HG03521 (cell line): ENCODE results near the gene L3MBTL3.

Experiments
- ATAC-seq: cut with Tn5 transposase; IDR thresholded peaks from one replicate; pipeline ENCODE4 v1.9.1; 2021; ENCODE audit warnings: mild to moderate bottlenecking, moderate library complexity; ENCODE audit not compliant: unreplicated experiment

The L3MBTL3 gene

GRCh38 chr6:130018292-130018743 is at the start of gene L3MBTL3:
TSS of gene L3MBTL3 (plus strand) at chr6:130018581. CDS start at chr6:130042700, 24,119 bp downstream.
- peak; percentile 66 for ATAC-seq

DNA sequence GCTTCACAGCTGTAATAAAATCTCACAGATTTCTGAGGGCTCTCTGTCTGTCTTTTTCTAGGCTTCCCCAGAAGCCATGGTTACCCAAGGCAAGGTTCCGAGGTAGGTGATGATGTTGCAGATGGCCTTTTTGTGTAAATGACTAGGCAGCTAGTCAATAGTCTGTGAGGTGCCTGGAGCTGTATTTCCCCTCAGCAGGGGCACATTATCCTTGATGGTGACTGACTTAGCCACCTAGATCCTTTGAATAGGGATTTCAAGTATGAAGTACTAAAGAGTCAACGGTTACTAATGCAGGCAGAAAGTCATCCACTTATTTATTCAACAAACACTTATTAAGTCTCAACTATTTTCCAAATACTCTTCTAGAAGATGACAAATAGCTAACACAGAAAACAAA is 49.3 kb upstream of the L3MBTL3 start:
- ATAC-seq = no peak

DNA sequence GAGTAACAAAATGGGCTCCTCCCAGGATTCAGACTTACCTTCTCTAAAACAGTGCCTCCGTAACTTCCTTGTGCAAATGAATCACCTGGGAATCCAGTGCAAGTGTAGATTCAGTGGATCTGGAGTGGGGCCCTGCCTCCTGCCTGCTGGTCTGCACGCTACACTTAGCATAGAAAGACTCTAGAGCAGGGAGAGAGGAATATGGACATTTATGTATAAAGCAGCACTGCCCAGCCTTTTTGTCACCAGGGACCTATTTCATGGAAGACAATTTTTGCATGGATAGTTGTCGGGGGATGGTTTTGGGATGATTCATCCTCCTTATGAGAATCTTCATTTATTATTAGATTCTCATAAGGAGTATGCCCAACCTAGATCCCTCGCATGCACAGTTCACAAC is 42.3 kb upstream of the L3MBTL3 start:
- no peak for ATAC-seq

DNA sequence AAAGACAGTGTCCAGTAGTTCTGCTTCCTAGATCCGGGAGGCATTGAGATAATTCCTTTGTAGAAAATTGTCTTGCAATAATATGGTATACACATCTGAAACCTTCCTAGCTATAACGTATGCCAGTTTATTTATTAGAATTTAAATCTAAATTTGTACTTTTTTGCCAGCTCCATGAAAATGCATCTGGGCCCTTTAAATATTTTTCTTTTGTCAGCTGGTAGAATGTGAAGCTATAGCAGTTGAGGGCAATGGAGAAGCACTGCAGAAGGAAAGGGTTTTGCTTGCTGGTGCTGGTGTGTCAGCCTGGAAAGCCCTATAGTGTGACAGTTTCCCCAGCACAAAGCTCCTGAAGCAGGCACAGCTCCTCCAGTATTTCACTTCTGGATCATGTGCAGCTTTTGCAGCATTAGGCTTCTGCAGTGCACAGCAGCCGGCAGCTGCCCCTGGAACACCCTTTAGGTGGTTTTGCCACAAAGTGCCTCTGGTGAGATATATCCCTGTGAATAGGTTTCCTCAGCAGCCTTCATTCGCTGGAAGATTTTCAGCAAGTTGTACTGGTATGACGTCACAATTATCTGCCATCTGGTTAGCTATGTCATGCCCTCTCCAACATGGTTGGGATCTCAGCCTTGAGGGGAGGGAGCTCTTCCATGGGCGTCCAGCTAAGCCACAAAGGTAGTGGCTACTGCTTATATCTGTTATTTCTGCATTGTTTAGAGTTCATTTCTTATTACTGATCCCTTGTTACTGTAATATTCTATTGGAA is 40.0 kb upstream of the L3MBTL3 start:
- no peak for ATAC-seq

GRCh38 chr6:129980821-129981220 is 37.6 kb upstream of the L3MBTL3 start:
- no peak for ATAC-seq

DNA sequence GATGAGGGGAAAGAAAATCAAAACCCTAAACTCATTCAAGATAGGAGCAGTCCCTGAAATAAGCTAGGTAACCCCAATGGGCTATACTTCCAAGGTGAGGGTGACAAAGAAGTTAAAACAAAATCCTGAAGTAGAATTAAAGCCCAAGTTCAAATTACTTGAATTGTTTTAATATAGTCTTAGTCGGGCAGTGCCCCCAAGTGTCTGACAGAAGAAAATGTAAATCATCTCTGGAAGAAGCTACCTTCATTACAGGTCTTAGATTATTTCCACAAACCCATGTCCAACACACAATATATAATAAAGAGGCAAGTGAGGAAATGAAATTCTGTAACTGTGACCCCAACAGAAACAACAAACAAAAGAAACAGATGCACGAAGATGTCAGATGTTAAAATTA is 36.8 kb upstream of the L3MBTL3 start:
- no peak for ATAC-seq

GRCh38 chr6:129989396-129989795 is 29.0 kb upstream of the L3MBTL3 start:
- ATAC-seq = no peak

DNA sequence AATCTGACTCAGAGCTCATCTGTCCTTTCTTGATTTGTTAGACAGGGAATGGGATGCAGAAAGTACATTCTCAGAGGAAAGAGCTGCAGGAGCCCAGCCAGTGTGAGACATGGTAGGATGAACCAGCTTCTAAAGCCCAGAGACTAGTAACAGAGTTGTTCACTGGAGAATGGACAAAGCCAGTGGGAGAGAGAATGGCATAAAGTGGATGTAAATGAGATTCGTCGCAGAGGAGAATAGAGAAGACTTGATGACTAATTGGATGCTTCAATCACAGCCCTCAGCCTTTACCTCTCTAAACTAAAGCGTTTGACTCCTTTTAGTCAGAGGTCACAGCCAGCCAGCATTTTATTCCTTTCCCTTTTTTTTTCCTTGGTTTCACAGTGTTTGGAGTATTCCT is 25.5 kb upstream of the L3MBTL3 start:
- no peak for ATAC-seq

DNA sequence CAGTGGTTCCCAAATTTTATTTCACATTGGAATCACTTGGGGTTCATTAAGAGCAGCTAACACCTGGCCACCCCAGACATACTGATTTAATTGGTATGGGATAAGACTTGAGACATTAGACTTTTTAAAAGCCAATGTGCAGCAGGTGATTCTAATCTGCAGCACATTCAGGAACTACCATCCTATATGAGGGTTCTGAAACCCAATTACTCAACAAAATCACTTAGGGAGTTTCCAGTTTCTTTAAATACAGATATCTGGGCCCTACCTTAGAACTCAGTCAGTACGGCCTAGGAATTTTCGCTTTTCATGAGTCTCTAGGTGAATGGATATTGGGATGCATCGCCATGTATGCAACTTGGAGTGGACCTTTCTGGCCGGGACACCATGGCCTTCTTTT is 24.0 kb upstream of the L3MBTL3 start:
- no peak for ATAC-seq

- no peak for ATAC-seq
These were observed 22.0 kb upstream of the L3MBTL3 start for GRCh38 chr6:129996387-129996786.

- no peak for ATAC-seq
These were observed 17.6 kb upstream of the L3MBTL3 start for GRCh38 chr6:130000526-130001421.

DNA sequence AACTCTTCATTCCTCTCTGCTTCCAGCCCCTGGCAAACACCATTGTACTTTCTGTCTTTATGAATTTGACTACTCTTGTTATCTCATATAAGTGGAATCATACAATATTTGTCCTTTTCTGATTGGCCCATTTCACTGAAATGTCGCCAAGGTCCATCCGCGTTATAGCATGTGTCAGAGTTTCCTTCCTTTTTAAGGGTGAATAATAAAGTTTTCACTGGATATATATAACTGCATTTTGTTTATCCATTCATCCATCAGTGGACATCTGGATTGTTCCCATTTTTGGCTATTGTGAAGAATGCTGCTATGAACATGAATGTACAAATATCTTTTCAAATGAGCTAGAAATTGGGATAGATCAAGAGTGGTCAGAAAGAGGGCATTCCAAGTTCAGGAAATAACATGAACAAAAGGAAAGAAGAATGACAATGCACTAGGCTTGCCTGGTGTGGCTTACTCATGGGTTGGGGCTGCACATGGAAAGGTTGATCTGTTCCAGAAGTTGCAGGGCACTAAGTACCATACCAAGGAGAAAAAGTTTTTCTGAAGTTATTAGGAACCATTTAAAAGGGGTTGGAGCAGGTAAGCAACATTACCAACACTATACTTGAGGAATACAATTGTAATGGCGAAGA is 10.0 kb upstream of the L3MBTL3 start:
- no peak for ATAC-seq

DNA sequence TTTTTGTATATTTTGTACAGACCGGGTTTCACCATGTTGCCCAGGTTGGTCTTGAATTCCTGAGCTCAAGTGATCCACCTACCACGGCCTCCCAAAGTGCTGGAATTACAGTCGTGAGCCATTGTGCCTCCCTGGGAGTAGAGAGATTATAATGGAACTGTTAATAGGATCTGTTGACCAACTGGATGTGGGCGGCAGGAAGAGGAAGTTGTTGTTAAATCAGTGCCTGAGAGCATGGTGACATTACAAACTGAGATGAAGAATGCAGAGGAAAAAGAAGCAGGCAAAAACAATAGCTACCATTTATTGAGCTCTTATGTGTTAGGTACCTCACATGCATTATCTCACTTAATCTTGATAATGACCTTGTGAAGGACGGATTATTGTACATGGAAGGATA is 9.2 kb upstream of the L3MBTL3 start:
- ATAC-seq = no peak

DNA sequence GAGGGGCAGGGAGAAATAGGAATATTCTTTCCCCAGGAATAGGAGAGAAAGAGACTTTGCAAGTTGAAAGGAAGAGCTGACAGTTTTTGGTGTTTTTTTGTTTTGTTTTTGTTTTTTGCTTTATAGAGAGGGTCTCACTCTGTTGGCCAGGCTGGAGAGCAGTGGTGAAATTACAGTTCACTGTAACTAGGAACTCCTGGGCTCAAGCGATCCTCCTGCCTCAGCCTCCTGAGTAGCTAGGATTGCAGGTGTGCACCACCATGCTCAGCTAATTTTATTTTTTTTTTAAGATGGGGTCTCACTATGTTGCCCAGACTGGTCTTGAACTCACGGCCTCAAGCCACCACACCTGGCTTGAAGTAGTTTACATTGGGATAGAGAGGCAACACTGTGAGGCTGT is 8.0 kb upstream of the L3MBTL3 start:
- ATAC-seq = no peak

GRCh38 chr6:130012728-130013127 is 5.7 kb upstream of the L3MBTL3 start:
- no peak for ATAC-seq

DNA sequence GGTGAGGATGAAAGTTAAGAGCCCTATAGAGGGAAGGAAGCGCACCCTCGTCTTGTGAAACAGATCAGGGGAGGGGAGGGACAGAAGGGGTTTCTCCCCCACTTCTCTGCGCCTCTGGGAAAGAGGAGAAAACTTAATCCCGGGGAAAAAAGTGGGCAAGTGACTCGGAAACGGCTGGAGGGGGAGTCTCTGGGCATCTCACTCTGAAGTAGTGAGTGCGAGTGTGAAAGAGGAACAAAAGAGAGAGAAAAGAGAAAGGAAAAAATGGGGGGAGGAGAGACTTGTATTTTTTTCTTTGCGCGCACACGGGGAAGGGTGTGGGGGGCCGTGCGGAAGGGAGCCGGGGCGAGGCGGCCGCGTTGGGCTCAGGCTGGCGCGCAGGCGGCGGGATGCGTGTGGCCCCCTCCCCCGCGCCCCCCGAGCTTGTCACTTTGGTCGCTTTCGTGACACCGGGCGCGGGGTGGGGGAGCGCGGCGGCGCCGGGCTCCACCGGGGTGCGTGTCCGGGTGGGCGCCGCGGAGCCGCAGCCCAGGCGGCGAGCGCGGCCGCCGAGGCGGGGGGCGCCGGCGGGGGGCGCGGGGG is 454 bp downstream of the L3MBTL3 start:
- peak; percentile 23 for ATAC-seq

DNA sequence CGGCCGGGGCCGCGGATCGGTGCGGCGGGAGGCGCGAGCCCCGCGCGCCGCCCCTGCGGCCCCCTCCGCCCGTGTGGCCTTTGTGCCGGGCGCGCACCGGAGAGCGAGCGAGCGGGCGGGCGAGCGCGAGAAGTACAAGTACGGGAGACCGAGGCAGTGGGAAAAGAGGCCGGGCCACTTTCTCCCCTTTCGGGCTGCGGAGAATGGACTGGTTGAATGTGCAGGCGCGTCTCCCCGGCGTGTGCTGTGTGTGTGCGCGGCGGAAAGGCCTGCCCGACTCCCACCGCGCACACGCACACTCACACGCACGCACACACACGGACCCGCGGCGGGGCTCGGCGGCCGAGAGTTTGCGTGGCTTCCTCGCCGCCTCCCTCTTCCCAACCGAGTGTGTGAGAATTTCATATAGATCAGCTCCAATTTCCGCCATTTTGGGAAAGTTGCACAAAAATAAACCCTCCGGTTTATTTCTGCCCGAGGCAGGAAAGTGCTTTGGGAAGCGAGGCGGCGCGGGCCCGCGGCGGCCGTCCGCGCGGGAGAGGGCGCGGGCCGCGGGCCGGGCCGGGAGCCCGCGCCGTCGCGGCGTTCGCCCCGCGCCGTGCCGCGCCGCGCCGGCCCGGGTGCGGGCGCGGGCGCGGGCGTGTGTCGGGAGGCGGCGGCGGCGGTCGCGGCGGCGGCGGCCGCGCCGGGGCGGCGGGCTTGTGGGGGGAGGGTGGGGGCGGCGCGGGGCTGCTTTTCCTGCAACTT is 1.1 kb downstream of the L3MBTL3 start:
- peak; percentile 24 for ATAC-seq

- no peak for ATAC-seq
These were observed 1.9 kb downstream of the L3MBTL3 start for GRCh38 chr6:130020073-130020906.

GRCh38 chr6:130020907-130021629 is 2.7 kb downstream of the L3MBTL3 start:
- ATAC-seq = peak; percentile 54
